Bronchial epithelial cell (primary cell): Measurements from ENCODE around the gene BCL11B. TPM values are rescaled to one million over a fixed set of nuclear protein-coding genes. Genes with fewer than 3 reads are reported as not detected.

Experiments used
- DNase-seq: peaks from one replicate; pipeline ENCODE4 v3.0.0-alpha.2; 2010; ENCODE audit warnings: low read depth
- FAIRE-seq: peaks from 2 replicates; lab custom pipeline; 2011; peaks lifted over from hg19 to GRCh38; lab: Jason Lieb, UNC
- H3K27me3 ChIP-seq: 2 replicates; pipeline ENCODE4 v1.5.1; 2011; ENCODE audit warnings: low read length; ENCODE audit not compliant: control insufficient read depth, insufficient read depth
- H3K36me3 ChIP-seq: 2 replicates; pipeline ENCODE4 v1.5.1; 2011; ENCODE audit warnings: low read length; ENCODE audit not compliant: control insufficient read depth, insufficient read depth
- H3K4me3 ChIP-seq: 2 replicates; pipeline ENCODE4 v1.5.1; 2011; ENCODE audit warnings: mild to moderate bottlenecking, low read depth, low read length, control low read depth
- total RNA-seq: library from RNA; depleted of rRNA; stranded (reverse); fragments of >200 nt; gene quantifications from 2 replicates; pipeline ENCODE4 v1.2.1, GENCODE V29; 2014
- TF ChIP-seq, protein P1 (sequence below): IDR thresholded peaks from 2 replicates; pipeline ENCODE4 v1.5.1; 2011; ENCODE audit warnings: mild to moderate bottlenecking, moderate library complexity, low read length, control low read depth, inconsistent platforms; ENCODE audit not compliant: insufficient read depth, severe bottlenecking

Gene BCL11B
- total RNA-seq, 1 donor from 2014 or later: 5.3 TPM

DNA sequence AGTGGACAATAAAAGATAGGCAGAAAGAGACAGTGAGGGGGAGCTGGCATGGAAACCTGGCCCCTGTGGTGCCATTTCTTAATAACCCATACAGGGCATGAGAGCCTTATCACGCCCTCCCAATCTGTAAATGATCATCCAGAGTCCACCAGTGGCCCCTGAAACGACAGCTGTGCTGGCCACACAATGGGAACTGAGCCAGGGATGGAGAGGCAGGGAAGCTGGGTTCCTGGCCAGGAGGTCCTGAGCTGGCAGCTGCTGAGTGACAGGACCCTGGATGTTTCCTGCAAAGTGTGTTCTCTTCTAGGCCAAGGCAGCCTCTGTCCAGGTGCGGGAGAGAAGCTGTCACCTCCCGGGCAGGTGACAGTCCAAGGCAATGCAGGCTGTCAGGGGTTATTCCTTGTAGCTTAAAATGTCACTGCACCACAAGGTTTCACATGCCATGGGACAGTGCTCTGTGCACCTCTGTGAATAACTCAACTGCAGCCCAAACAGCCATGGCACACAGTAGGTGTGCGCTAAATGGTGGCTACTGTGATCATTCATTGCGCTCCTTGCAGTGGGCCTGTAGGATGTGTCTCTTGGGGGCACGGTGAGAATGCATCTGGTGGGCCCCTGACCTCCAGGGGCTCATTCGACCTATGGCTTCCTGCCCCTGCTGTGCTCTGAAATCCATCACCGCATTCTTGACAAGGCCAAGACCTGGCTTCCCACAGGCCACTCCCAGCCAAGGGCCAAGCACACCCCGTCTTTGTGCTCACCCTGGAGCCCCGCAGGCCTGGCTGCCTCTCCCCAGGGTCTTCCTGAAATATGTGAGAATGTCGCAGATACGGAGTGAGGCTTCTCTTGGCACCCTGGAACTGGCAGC, 46.3 kb upstream of the BCL11B start:
- TF ChIP-seq, protein P1, sequence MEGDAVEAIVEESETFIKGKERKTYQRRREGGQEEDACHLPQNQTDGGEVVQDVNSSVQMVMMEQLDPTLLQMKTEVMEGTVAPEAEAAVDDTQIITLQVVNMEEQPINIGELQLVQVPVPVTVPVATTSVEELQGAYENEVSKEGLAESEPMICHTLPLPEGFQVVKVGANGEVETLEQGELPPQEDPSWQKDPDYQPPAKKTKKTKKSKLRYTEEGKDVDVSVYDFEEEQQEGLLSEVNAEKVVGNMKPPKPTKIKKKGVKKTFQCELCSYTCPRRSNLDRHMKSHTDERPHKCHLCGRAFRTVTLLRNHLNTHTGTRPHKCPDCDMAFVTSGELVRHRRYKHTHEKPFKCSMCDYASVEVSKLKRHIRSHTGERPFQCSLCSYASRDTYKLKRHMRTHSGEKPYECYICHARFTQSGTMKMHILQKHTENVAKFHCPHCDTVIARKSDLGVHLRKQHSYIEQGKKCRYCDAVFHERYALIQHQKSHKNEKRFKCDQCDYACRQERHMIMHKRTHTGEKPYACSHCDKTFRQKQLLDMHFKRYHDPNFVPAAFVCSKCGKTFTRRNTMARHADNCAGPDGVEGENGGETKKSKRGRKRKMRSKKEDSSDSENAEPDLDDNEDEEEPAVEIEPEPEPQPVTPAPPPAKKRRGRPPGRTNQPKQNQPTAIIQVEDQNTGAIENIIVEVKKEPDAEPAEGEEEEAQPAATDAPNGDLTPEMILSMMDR: no peak
- Histone ChIP-seq H3K27me3 (no peaks in the 10 kb centered on the region), H3K4me3 (no peak overlapping the region), H3K36me3 (no peaks in the 10 kb centered on the region)
- DNase-seq: no peak
- peak; percentile 43 for FAIRE-seq

DNA sequence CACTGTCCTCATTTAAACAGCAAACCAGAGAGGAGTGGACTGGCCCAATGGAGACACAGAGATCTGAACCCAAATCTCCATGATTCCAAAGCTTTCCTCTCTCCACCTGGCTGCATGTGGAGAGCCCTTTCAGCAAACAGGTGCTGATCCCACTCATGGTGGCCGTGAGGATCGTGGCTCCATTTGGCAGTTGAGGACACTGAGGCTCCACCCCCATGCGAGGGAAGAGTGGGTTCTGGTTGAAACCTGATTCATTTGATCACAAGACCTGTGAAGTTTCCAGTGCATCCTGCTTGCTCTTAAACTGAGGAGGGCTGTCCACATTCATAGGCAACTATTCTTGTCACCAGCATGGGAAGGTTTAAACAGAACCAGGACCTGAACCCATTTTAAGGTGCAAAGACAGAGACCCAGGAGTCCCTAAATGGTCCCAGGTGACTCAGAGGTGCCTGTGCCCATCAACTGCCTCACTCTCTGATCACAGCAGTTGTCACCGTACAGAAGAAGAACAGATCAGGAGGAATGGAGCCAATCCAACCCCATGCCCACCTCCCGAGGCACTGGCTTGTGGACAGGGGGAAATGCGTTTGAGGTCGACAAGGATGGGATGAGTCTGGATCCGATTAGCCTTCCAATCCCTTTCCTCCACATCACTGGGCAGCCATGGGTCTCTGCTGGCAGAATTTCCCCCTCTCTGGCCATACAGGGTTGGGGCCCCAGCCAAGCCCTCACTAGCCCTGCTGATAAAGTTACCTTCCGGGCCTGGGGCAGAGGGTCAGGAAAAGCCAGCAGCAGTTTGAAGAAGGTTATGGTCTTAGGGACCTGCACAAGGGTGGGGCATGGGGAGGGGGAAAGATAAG, 45.5 kb upstream of the BCL11B start:
- DNase-seq (no peak), FAIRE-seq (peak; percentile 79)
- Histone ChIP-seq H3K27me3 (no peaks in the 10 kb centered on the region), H3K36me3 (no peaks in the 10 kb centered on the region), H3K4me3 (no peak overlapping the region)
- TF ChIP-seq, protein P1: no peak

- no peak for DNase-seq
- H3K4me3 ChIP-seq: no peak overlapping the region
Measured at GRCh38 chr14:99316281-99317163, 44.5 kb upstream of the BCL11B start.

GRCh38 chr14:99315197-99315596, 43.2 kb upstream of the BCL11B start:
- no peak for DNase-seq
- no peak for FAIRE-seq
- Histone ChIP-seq H3K36me3 (no peaks in the 10 kb centered on the region), H3K27me3 (no peaks in the 10 kb centered on the region), H3K4me3 (no peak overlapping the region)
- TF ChIP-seq, protein P1: no peak

More at GRCh38 chr14:99316281-99317163, 44.5 kb upstream of the BCL11B start:
- peak; percentile 55 for FAIRE-seq
- H3K27me3 ChIP-seq: no peaks in the 10 kb centered on the region
- TF ChIP-seq, protein P1: no peak
- no peaks in the 10 kb centered on the region for H3K36me3 ChIP-seq

DNA sequence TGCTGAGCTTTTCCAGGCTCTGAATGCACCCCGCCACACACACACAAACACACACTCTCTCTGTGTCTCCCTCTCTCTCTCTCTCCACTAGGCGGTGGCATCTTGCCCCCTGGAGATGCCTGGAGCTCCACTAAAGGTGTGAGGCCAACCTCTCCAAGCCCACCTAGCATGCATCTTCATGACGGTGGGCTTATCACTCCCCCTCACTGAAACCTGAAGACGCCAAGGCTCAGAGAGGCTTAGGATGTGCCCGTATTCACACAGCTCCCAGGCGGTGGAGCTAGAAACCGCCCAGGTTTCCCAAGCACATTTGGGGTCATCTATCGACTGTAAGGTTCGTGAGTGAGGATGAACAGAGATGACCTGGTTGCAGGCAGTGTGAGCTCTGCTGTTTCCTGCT, 42.6 kb upstream of the BCL11B start:
- DNase-seq (no peak), FAIRE-seq (no peak)
- no peaks in the 10 kb centered on the region for H3K27me3 ChIP-seq
- H3K4me3 ChIP-seq: no peak overlapping the region
- TF ChIP-seq, protein P1: no peak
- no peaks in the 10 kb centered on the region for H3K36me3 ChIP-seq
